CD4-positive, alpha-beta T cell (primary cell): ENCODE measurements around the gene DECR2. TPM values are rescaled to one million over a fixed set of nuclear protein-coding genes. Genes with fewer than 3 reads are reported as not detected.

Experiments used
- ATAC-seq: fragments of 200-7000 bp; cut with Tn5 transposase; one replicate; pipeline ENCODE4 v1.10.0; 2022; ENCODE audit warnings: mild to moderate bottlenecking; ENCODE audit not compliant: poor library complexity
- CTCF ChIA-PET: fragments of 350-600 bp; sonication (Branson Sonifier 250); formaldehyde crosslinking; loops from one replicate; lab custom pipeline; 2021; ENCODE audit warnings: antibody characterized with exemption, inconsistent platforms; lab: Charles Lee
- POLR2A ChIA-PET: fragments of 350-600 bp; sonication (Branson Sonifier 250); formaldehyde crosslinking; loops from one replicate; lab custom pipeline; 2021; ENCODE audit warnings: antibody characterized with exemption, inconsistent platforms; lab: Charles Lee
- DNase-seq, 14 experiments: peaks; one replicate each; pipeline ENCODE4 v3.0.0-alpha.2; 2013 to 2020; ENCODE audit warnings: mixed read lengths in 2 of 14
- H3K27ac ChIP-seq, 2 donors: one replicate each; pipeline versions ENCODE4 v1.5.1 to v1.7.0; 2013; ENCODE audit warnings: low read length in 2 of 2, low read depth in 1 of 2, mild to moderate bottlenecking in 1 of 2
- H3K27me3 ChIP-seq, 2 experiments: 1 replicate in 1 of 2; 2 replicates in 1 of 2; pipeline versions ENCODE4 v1.6.1 to v1.7.0; 2013; ENCODE audit warnings: low read length in 2 of 2, control low read depth in 1 of 2, mild to moderate bottlenecking in 1 of 2, moderate library complexity in 1 of 2; ENCODE audit not compliant: insufficient read depth in 2 of 2, control insufficient read depth in 1 of 2
- H3K36me3 ChIP-seq: one replicate; pipeline ENCODE4 v1.6.1; 2013; ENCODE audit warnings: low read length, control low read depth; ENCODE audit not compliant: insufficient read depth
- H3K4me1 ChIP-seq: one replicate; pipeline ENCODE4 v1.6.1; 2013; ENCODE audit warnings: low read length, control low read depth; ENCODE audit not compliant: insufficient read depth
- H3K4me3 ChIP-seq: one replicate; pipeline ENCODE4 v1.5.1; 2013; ENCODE audit warnings: mild to moderate bottlenecking, low read length, moderate library complexity
- H3K9me3 ChIP-seq, 2 experiments: 1 replicate in 1 of 2; 2 replicates in 1 of 2; pipeline versions ENCODE4 v1.6.1 to v1.7.0; 2013; ENCODE audit warnings: low read length in 2 of 2, mild to moderate bottlenecking in 2 of 2, control low read depth in 1 of 2, moderate library complexity in 1 of 2; ENCODE audit not compliant: control insufficient read depth in 1 of 2, insufficient read depth in 1 of 2
- H3K27ac Mint-ChIP-seq: one replicate; pipeline ENCODE4 v1.8.0; 2020; ENCODE audit warnings: mixed read lengths
- H3K27me3 Mint-ChIP-seq: one replicate; pipeline ENCODE4 v1.8.0; 2021; ENCODE audit warnings: mixed read lengths
- H3K36me3 Mint-ChIP-seq: one replicate; pipeline ENCODE4 v1.8.0; 2021; ENCODE audit warnings: low read depth, mixed read lengths
- H3K4me1 Mint-ChIP-seq: one replicate; pipeline ENCODE4 v1.8.0; 2021; ENCODE audit warnings: low read depth, mixed read lengths
- H3K4me3 Mint-ChIP-seq: one replicate; pipeline ENCODE4 v1.8.0; 2020; ENCODE audit warnings: mild to moderate bottlenecking, mixed read lengths
- H3K9me3 Mint-ChIP-seq: one replicate; pipeline ENCODE4 v1.8.0; 2020; ENCODE audit warnings: mixed read lengths
- CTCF ChIP-seq: fragments of 200-600 bp; IDR thresholded peaks from one replicate; pipeline ENCODE4 v1.8.0; 2022; ENCODE audit warnings: antibody characterized with exemption, mild to moderate bottlenecking
- intact Hi-C, 2 experiments: fragments of 100-400 bp; cut with DNase I in 1 of 2; cut with micrococcal nuclease in 1 of 2; formaldehyde crosslinking; loops; one replicate each; pipeline versions ENCODE4 v1.15.1 to v1.9.0; 2023 to 2025; cut with DNase I, micrococcal nuclease
- total RNA-seq, 174 experiments: library from RNA in 2 of 174; stranded (reverse) in 2 of 174; gene quantifications; one replicate each; pipeline ENCODE4 v1.2.3 and lab custom pipeline; 2021 to 2026

The DECR2 gene
- total RNA-seq, 2 experiments from 2014 or later: 5.7 to 7.0 TPM

GRCh38 chr16:424623-425081 is 23.0 kb downstream of the DECR2 start:
- H3K9me3 Mint-ChIP-seq: no peaks in the 10 kb centered on the region
- no peak for TF ChIP-seq CTCF
- intact Hi-C loops: loop anchor here (1.0 to 5.0 kb wide), 6 partner anchors 21 to 103 kb away; partner anchors contain the start of genes AXIN1 (in 2 of the 2), CAPN15 (in 1 of the 2) and DECR2 (in 1 of the 2)
- peaks cover 34% of the 10 kb centered on the region for H3K4me1 ChIP-seq
- peaks cover 15% of the 10 kb centered on the region for H3K36me3 Mint-ChIP-seq
- H3K4me1 Mint-ChIP-seq: peaks cover 38% of the 10 kb centered on the region
- peak overlapping the region in 1 of 2 donors; percentile 70 for H3K27ac ChIP-seq
- no peaks in the 10 kb centered on the region for H3K9me3 ChIP-seq
- peak overlapping the region; percentile 87 for H3K4me3 Mint-ChIP-seq
- ChIA-PET CTCF (interaction anchor here (0.9 to 1.2 kb wide), 3 partner anchors 23 to 63 kb away, joined by 5 to 7 read pairs (median 5); partner anchors contain the start of gene DECR2), POLR2A (interaction anchor here (0.8 to 2.2 kb wide), 5 partner anchors 23 to 244 kb away, joined by 3 to 16 read pairs (median 7); partner anchors contain the start of genes DECR2, MRPL28 and PGAP6)
- no peaks in the 10 kb centered on the region for H3K36me3 ChIP-seq
- H3K27me3 ChIP-seq: no peaks in the 10 kb centered on the region
- DNase-seq (no peak), ATAC-seq (no peak)
- peak overlapping the region; percentile 72 for H3K4me3 ChIP-seq
- peak overlapping the region; percentile 93 for H3K27ac Mint-ChIP-seq
- no peaks in the 10 kb centered on the region for H3K27me3 Mint-ChIP-seq

DNA sequence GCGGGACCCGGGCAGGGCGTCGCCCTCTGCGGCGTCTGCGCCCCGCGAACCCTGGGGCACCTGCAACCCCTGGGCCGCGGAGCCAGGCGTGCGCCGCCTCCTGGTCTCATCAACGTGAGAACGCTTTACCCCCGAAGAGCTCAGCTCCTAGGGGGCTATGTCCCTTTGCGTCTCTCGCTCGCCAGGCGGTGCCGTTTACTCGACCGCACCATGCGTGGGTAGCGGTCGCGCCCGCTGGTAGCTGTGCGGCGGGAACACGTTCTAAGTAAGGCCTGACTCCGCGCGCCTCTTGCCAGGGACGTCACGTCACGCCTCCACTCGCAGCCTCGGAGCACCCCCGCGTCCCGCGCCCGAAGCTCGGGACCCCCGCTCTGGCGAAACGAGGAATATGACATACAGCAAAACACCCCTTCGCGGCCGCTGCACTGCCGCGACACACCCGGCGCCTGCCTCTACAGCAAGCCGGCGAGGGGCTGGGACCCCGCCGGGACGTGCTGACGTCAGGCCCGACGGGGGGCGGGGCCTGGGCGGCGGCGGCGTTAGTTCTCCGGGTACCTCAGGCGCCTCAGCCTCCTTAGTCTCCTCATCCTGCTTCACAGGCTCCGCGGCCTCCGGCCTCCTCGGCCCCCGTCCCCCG is 23.5 kb downstream of the DECR2 start, which contains the start of gene RAB11FIP3:
TSS of gene RAB11FIP3 (plus strand) at position 568 of the 637 bp plus-strand sequence. CDS start 358 bp downstream, outside the sequence.
- CTCF ChIA-PET: interaction anchor here (0.9 to 1.2 kb wide), 3 partner anchors 24 to 63 kb away, joined by 5 to 7 read pairs (median 5); partner anchors contain the start of gene DECR2
- no peaks in the 10 kb centered on the region for H3K9me3 Mint-ChIP-seq
- H3K36me3 Mint-ChIP-seq: peaks cover 19% of the 10 kb centered on the region
- Histone ChIP-seq H3K9me3 (no peaks in the 10 kb centered on the region), H3K36me3 (no peaks in the 10 kb centered on the region), H3K27ac (peak within 1 kb of the TSS; percentile 70 to 84), H3K4me3 (peak within 1 kb of the TSS; percentile 72), H3K27me3 (no peaks in the 10 kb centered on the region), H3K4me1 (peaks cover 34% of the 10 kb centered on the region)
- peak within 1 kb of the TSS; percentile 93 for H3K27ac Mint-ChIP-seq
- peak within 1 kb of the TSS; percentile 95 for H3K4me3 Mint-ChIP-seq
- ATAC-seq (peak; percentile 89), DNase-seq (peak; percentile 65 to 91 (median 84))
- peak; percentile 21 for TF ChIP-seq CTCF
- no peaks in the 10 kb centered on the region for H3K27me3 Mint-ChIP-seq
- POLR2A ChIA-PET: interaction anchor here (0.8 to 2.2 kb wide), 5 partner anchors 24 to 245 kb away, joined by 3 to 16 read pairs (median 7); partner anchors contain the start of genes DECR2, MRPL28 and PGAP6
- intact Hi-C loops: loop anchor here (1.0 to 5.0 kb wide), 5 partner anchors 24 to 102 kb away; partner anchors contain the start of genes AXIN1 (in 2 of the 2), CAPN15 (in 1 of the 2) and DECR2 (in 1 of the 2)
- peaks cover 38% of the 10 kb centered on the region for H3K4me1 Mint-ChIP-seq

DNA sequence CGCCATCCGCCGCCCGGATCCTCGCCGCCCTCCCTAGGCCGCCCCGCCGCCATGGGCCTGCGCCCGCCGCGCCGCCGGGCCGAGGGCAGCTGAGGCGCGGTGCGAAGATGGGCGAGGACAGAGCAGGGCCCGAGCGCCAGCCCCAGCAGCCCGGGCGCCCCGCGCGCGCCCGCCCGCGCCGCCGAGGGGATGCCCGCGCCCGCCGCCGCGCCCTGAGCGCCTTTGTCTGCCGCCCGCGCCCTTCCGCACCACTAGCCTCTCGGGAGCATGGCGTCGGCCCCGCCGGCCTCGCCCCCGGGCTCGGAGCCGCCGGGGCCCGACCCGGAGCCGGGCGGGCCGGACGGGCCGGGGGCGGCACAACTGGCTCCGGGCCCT is 24.0 kb downstream of the DECR2 start:
- peaks cover 19% of the 10 kb centered on the region for H3K36me3 Mint-ChIP-seq
- H3K9me3 ChIP-seq: no peaks in the 10 kb centered on the region
- H3K4me1 ChIP-seq: peaks cover 34% of the 10 kb centered on the region
- peak overlapping the region; percentile 72 for H3K4me3 ChIP-seq
- DNase-seq: peak in 5 of 14 experiments; percentile 29 to 78 (median 55)
- H3K27ac Mint-ChIP-seq: peak overlapping the region; percentile 93
- H3K27ac ChIP-seq: peak overlapping the region in 1 of 2 donors; percentile 70
- peak; percentile 52 for ATAC-seq
- TF ChIP-seq CTCF: no peak
- intact Hi-C loops: loop anchor here (1.0 to 5.0 kb wide), 5 partner anchors 25 to 102 kb away; partner anchors contain the start of genes AXIN1 (in 2 of the 2), CAPN15 (in 1 of the 2) and DECR2 (in 1 of the 2)
- peaks cover 39% of the 10 kb centered on the region for H3K4me1 Mint-ChIP-seq
- no peaks in the 10 kb centered on the region for H3K27me3 Mint-ChIP-seq
- CTCF ChIA-PET: interaction anchor here (0.9 to 1.2 kb wide), 3 partner anchors 24 to 62 kb away, joined by 5 to 7 read pairs (median 5); partner anchors contain the start of gene DECR2
- no peaks in the 10 kb centered on the region for H3K36me3 ChIP-seq
- peak overlapping the region; percentile 95 for H3K4me3 Mint-ChIP-seq
- no peaks in the 10 kb centered on the region for H3K9me3 Mint-ChIP-seq
- H3K27me3 ChIP-seq: no peaks in the 10 kb centered on the region
- POLR2A ChIA-PET: interaction anchor here (1.1 to 2.2 kb wide), 5 partner anchors 24 to 102 kb away, joined by 3 to 16 read pairs (median 7); partner anchors contain the start of genes CAPN15, DECR2, MRPL28 and PGAP6
